H1 (cell line): ENCODE measurements around the gene LRRC2. TPM values are rescaled to one million over a fixed set of nuclear protein-coding genes. Genes with fewer than 3 reads are reported as not detected.

Source experiments
- CHD7 ChIP-seq: fragments of 300-600 bp; sonication (generic); IDR thresholded peaks from 2 replicates; pipeline ENCODE4 v1.7.1; 2012; ENCODE audit warnings: low read length, moderate library complexity, mild to moderate bottlenecking, inconsistent platforms; ENCODE audit not compliant: insufficient replicate concordance
- POLR2A ChIP-seq, 2 experiments: IDR thresholded peaks; 1 replicate in 1 of 2; 2 replicates in 1 of 2; pipeline ENCODE4 v1.6.1; 2011; ENCODE audit warnings: low read depth in 2 of 2, low read length in 2 of 2, mild to moderate bottlenecking in 2 of 2; ENCODE audit errors: control extremely low read depth in 1 of 2
- polyA plus RNA-seq, 7 experiments: library from polyadenylated mRNA; depleted of rRNA in 3 of 7; stranded (reverse) in 5 of 7; unstranded in 2 of 7; fragments of >200 nt in 5 of 7; fragments of 200-250 nt in 2 of 7; gene quantifications; 1 replicate in 5 of 7; 2 replicates in 1 of 7; 4 replicates in 1 of 7; pipeline versions ENCODE4 v1.2.1 to v1.2.3, GENCODE V29; 2011 to 2013; ENCODE audit warnings: missing spikeins in 2 of 7, mixed read lengths in 2 of 7
- total RNA-seq: library from RNA; stranded (reverse); fragmentation: NEBNext Ultra II Directional; extraction: Animal tissue kit (Norgen Biotek cat#: 25700); gene quantifications from 2 replicates; pipeline ENCODE4 v1.2.1, GENCODE V29; 2021

Gene LRRC2
- total and polyA plus RNA-seq, 2 of the 8 experiments (the other 6 are each of a cell fraction or from before 2014, with no cell fraction given), result 1.4 to 6.4 TPM

DNA sequence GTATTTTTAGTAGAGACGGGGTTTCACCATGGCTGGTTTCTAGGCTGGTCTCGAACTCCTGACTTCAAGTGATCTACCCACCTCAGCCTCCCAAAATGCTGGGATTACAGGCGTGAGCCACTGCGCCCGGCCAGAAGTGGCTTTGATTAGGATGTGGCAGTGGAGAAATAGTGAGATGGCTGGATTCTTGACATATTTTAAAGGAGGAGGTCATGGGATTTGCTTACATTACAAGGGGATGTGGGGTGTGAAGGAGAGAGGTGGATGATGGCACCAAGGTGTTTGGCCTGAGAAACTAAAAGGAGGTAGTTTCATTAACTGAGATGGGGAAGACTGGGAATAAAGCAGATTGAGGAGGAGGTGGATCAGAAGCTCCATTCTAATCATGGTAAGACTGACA is 86.4 kb downstream of the LRRC2 start (continued):
- TF ChIP-seq CHD7, result no peak
- TF ChIP-seq POLR2A (IDR thresholded peaks at IDR 0.05; ENCODE audit: control extremely low read depth in 1 of 2, low read depth in 2 of 2, low read length in 2 of 2), result no peak
